HG02852 (cell line): Measurements from ENCODE around the gene ADAP2.
"Not testable (repeated sequence)": the region's sequence is repeated elsewhere in the genome, so short reads cannot be mapped to it uniquely, and the experiment has no call there.

Experiments used
- ATAC-seq: cut with Tn5 transposase; IDR thresholded peaks from one replicate; pipeline ENCODE4 v1.9.1; 2021; ENCODE audit warnings: mild to moderate bottlenecking, moderate library complexity; ENCODE audit not compliant: unreplicated experiment

Gene ADAP2

DNA sequence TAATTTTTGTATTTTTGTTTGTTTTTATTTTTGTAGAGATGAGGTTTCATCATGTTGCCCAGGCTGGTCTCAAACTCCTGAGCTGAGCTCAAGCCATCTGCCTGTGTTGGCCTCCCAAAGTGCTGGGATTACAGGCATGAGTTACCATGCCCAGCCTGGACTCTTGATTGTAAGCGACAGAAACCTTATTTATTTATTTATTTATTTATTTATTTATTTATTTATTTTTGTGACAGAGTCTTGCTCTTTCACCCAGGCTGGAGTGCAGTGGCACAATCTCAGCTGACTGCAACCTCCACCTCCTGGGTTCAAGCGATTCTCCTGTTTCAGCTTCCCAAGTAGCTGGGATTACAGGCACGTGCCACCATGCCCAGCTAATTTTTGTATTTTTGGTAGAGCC lies 8.1 kb downstream of the ADAP2 start:
- ATAC-seq, result not testable (repeated sequence)

DNA sequence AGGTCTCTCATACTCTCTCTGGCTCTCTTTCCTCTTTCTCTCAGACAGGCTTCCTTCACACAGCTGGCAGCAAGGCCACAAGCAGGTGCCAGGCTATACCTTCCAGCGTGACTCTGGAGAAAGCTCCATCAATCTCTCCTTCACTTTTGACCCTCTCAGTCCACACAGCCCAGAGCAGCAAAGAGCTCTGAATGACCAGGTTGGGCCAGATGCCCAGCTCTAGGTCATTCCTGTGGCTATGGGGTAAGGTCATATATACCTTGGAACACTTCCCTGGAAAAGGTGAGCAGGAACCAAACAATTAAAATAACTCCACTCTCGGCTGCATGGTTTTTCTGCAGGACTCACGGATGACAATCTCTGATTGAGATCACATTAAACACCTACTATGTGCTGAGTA lies 8.8 kb downstream of the ADAP2 start:
- ATAC-seq, result no peak

DNA sequence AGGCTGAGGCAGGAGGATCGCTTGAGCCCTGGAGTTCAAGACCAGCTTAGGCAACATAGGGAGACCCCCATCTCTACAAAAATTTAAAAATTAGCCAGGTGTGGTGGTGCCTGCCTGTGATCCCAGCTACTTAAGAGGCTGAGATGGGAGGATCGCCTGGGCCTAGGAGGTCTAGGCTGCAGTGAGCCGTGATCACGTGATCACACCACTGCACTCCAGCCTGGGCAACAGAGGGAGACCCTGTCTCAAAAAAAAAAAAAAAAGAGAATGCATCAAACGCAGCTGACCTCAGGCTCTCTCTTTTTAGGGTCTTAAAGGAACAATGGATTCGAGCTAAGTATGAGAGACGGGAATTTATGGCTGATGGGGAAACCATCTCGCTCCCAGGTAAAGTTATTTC lies 9.8 kb downstream of the ADAP2 start:
- not testable (repeated sequence) for ATAC-seq

- ATAC-seq, result no peak
Measured at GRCh38 chr17:30933966-30934365, 12.2 kb downstream of the ADAP2 start.

DNA sequence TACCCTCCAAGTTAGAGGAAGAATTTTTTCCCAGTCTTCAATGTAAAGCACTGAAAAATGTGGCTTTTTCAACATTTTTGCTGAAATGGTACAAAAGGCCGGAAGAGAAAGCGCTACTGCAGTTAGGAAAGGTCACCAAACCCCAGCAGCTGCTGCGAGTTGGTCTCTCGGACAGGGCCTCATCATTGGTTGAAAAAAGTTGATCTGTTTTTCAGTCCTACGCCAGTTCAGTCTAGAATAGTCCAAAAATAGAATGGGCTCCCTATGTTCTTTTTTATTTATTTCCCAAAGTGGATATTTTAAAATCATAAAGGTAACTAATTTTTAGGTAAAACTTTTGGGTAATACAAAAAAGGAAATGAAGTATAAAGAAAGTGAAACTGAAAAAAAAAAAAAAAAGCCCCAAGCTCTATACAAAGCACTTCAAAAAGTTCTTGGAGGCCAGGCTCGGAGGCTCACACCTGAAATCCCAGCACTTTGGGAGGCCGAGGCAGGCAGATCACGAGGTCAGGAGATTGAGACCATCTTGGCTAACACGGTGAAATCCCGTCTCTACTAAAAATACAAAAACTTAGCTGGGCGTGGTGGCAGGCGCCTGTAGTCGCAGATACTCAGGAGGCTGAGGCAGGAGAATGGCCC lies 17.4 kb downstream of the ADAP2 start:
- ATAC-seq, result no peak

- no peak for ATAC-seq
Measured at GRCh38 chr17:30942308-30943079, 20.7 kb downstream of the ADAP2 start.

GRCh38 chr17:30947796-30948195 lies 26.1 kb downstream of the ADAP2 start:
- ATAC-seq, result no peak

DNA sequence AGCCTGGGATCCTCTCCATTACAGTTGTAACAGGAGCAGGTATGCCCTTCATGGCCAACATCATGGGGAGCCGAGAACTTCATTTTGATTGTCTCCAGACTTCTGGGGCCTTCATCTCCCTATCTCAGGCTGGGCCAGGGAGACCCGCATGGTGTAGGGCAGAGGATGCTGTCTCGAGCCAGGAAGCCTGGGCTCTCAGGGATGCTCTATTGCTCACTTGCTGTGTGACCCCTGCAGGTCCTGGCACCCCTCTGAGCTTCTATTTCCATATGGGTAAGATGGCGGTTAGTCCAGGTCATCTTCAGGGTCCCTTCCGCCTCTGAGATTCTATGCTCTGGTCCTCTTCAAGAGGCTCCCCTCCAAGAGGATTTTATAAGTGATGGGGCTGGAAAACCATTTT lies 28.4 kb downstream of the ADAP2 start:
- ATAC-seq, result no peak

- ATAC-seq, result no peak
Measured at GRCh38 chr17:30950669-30951399, 29.1 kb downstream of the ADAP2 start.

DNA sequence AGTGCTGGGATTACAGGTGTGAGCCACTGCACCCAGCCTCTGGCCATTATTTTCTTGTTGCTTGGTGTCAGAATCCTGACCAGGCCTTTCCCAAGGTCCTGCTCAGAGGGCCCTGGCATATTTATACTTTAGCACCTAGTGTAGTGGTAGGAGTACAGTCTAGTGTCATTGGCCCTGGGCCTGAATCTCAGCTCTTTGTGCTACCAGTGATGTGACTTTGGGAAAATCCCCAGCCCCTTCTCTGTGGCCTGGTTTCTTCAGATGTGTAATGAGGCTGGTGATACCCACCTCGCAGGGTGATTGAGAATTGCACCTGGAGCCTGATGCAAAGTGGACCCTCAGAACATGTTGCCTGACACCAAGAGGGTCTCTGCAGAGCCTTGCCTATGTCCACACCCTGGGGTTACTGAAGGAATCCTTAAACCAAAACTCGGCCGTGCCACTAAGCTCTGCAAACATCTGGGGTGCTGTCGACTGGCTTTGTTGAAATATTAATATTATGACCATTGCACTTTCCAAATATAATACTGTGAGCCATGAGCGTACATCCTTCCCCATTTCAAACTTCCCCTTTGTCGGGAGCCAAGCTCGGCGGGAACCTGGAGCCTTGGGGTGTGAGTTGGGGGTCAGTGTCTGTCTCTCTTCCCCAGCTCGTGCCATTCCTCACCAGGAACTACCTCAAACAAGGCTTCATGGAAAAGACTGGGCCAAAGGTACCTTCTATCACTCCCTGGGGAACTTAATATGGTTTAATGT lies 31.1 kb downstream of the ADAP2 start:
- ATAC-seq, result no peak

DNA sequence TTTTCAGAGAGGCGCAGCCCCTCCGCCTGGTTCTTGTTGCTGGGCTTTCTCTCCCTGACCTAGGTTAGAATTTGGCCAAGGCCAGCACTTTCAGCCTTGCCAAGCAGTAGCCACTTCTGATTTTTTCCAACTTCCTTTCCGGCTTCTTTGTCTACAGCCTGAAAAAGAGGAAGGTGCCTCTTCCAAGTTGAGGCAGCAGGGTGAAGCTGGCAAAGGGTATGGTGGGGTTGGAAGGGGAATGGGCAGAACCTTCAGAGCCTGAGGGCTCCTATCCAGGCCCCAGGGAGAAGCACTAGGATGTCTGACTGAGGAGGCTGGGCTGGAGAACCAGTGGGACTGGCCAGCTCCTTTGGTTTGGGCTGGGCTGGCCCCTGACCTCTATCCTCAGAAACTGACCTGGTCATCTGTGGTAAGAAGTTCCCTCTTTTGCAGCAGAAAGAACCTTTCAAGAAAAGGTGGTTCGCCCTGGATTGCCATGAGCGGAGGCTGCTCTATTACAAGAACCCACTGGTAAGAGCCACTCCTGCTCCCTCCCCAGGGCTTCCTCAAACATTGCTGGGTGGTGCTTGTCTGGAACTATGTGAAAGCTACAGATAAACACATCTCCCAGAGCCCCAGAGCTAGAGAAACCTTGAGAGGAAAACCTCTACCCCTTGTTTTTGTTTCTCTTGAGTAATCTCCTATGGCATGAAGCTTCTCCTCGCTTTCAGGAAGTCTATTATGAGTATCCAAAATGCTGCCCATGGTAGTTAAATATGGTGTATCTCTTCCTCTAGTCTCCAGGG lies 32.5 kb downstream of the ADAP2 start:
- no peak for ATAC-seq

- no peak for ATAC-seq
Measured at GRCh38 chr17:30956764-30957374, 35.1 kb downstream of the ADAP2 start.

DNA sequence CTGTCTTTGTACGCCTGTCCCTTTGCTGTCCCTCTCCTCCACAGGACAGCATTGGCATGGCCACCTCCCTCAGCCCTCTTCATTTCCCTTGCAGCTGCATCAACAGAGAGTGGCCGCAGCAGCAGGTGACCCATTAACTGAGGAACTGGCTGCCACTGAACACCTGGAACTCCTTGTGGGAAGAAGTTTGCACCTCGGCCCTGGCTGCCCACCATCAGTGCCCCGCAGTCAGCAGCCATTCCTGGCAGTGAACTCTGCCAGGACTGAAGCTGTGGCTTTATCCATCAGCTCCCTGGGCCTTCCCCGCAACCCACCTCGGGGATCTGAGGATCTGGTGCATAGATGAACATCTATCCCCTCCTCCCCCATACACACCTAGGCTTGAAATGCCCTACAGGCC lies 36.0 kb downstream of the ADAP2 start:
- no peak for ATAC-seq

GRCh38 chr17:30958187-30958586 lies 36.4 kb downstream of the ADAP2 start:
- no peak for ATAC-seq

- ATAC-seq, result no peak
Measured at GRCh38 chr17:30961209-30962188, 39.8 kb downstream of the ADAP2 start.

DNA sequence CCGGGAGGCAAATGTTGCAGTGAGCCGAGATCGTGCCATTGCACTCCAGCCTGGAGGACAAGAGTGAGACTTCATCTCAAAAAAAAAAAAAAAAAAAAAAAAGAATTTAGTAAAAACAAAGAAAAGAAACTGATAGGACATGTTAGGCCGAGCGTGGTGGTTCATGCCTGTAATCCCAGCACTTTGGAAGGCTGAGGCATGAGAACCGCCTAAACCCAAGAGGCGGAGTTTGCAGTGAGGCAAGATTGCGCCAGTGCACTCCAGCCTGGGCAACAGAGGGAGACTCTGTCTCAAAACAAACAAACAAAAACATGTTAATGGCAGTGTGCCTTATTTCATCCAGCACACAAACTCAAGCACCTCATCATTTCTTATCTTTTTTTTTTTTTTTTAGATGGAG lies 42.6 kb downstream of the ADAP2 start:
- ATAC-seq, result not testable (repeated sequence)

DNA sequence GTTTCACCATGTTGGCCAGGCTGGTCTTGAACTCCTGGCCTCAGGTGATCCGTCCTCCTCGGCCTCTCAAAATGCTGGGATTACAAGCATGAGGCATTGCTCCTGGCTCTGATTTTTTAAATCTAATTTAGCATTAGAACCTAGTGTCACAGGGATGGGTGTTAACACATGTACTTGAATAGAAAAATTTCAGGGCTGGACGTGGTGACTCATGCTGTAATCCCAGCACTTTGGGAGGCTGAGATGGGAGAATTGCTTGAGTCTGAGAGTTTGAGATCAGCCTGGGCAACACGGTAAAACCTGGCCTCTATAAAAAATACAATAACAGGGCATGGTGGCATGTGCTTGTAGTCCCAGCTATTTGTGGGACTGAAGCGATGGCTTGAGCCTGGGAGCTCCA lies 43.1 kb downstream of the ADAP2 start:
- ATAC-seq, result no peak

DNA sequence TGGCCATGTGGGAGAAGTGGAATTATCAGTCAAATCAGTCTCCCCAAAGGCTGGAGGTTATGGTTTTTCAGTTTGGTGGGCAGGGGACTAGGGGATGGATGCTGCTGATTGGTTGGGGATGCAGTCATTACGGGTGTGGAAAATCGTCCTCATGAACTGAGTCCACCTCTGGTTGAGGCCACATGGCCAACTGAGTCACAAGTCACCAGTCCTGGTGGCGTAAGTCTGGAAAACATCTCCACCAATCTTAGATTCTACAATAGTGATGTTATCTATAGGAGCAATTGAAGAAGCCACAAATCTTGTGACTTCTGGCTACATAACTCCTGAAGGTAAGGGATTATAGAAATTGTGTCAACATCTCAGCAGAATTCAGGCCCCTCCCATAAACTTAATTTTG lies 43.9 kb downstream of the ADAP2 start:
- no peak for ATAC-seq

GRCh38 chr17:30967911-30968310 lies 46.2 kb downstream of the ADAP2 start:
- ATAC-seq, result not testable (repeated sequence)
